ES-I3 (cell line): Measurements from ENCODE around the gene PHACTR3.

Experiments
- H3K36me3 ChIP-seq: 2 replicates; pipeline ENCODE4 v1.6.1; 2013; ENCODE audit warnings: mild to moderate bottlenecking, low read length, control low read depth, moderate library complexity; ENCODE audit not compliant: insufficient read depth
- H3K4me1 ChIP-seq: 2 replicates; pipeline ENCODE4 v1.6.1; 2013; ENCODE audit warnings: mild to moderate bottlenecking, control low read depth, low read length; ENCODE audit not compliant: insufficient read depth
- H3K9ac ChIP-seq: 2 replicates; pipeline ENCODE4 v1.6.1; 2013; ENCODE audit warnings: low read depth, mild to moderate bottlenecking, low read length, moderate library complexity
- H3K9me3 ChIP-seq: 2 replicates; pipeline ENCODE4 v1.6.1; 2013; ENCODE audit warnings: mild to moderate bottlenecking, low read length, moderate library complexity; ENCODE audit not compliant: control insufficient read depth, insufficient read depth

The PHACTR3 gene

GRCh38 chr20:59579404-59580145 lies 24.8 kb upstream of the PHACTR3 start:
- Histone ChIP-seq H3K9me3 (no peaks in the 10 kb centered on the region), H3K9ac (no peak overlapping the region), H3K36me3 (no peaks in the 10 kb centered on the region), H3K4me1 (no peaks in the 10 kb centered on the region)

- Histone ChIP-seq H3K9ac (no peak overlapping the region), H3K4me1 (no peaks in the 10 kb centered on the region), H3K36me3 (no peaks in the 10 kb centered on the region), H3K9me3 (no peaks in the 10 kb centered on the region)
Measured at GRCh38 chr20:59580146-59580946, 24.0 kb upstream of the PHACTR3 start.

DNA sequence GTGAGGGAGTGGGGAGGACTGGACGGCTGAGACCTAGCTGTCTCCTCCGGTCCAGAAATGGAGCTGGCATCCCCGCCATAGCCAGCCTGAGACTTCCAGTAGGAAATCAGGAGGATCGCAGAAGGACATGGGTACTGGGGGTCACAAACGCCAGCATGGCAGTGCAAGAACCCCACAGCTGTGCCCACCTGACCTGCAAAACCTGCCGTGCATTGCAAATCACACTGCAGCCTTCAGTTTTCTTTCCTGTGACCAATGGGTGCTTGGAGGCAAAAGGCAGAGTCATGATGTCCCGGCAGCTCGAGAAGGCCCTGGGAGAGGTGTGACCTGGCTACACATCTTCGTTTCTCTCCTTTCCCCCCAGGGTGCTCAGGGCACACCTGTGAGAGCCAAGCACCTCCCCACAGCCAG lies 23.3 kb upstream of the PHACTR3 start:
- Histone ChIP-seq H3K36me3 (no peaks in the 10 kb centered on the region), H3K4me1 (no peaks in the 10 kb centered on the region), H3K9ac (no peak overlapping the region), H3K9me3 (no peaks in the 10 kb centered on the region)

DNA sequence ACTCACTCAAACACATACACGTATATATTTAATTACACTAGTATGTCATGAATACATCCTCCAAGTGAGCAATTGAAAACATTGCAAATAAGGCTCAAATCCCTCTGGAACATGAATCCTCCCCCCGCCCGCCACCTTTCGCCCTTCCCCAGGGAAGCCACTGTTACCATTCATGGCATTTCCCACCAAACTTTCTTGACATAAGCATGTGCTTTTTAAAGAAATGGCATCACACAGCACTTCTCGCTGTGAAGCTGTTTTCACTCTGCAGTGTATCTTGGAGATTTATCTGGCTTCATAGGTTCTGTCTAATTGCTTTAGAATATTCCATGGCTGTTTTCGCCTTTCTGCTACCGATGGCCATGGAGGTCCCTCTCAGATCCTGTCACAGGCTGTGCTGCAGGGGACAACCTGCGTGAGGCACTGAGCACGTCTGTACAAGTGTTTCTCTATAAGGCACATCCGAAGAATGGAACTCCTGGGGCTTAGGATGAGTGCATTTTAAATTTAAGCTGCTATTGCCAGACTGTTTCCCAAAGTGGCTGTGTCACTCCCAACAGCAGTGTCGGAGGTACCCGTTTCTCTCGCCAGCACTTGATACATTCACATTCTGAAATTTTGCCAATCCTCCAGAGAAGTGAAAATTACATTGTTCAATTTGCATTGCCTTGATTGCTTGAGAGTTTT lies 22.2 kb upstream of the PHACTR3 start:
- H3K36me3 ChIP-seq: no peaks in the 10 kb centered on the region
- no peaks in the 10 kb centered on the region for H3K9me3 ChIP-seq
- no peaks in the 10 kb centered on the region for H3K4me1 ChIP-seq
- no peak overlapping the region for H3K9ac ChIP-seq

- no peak overlapping the region for H3K9ac ChIP-seq
- no peaks in the 10 kb centered on the region for H3K9me3 ChIP-seq
- H3K4me1 ChIP-seq: no peaks in the 10 kb centered on the region
- no peaks in the 10 kb centered on the region for H3K36me3 ChIP-seq
Measured at GRCh38 chr20:59583428-59584277, 20.7 kb upstream of the PHACTR3 start.

DNA sequence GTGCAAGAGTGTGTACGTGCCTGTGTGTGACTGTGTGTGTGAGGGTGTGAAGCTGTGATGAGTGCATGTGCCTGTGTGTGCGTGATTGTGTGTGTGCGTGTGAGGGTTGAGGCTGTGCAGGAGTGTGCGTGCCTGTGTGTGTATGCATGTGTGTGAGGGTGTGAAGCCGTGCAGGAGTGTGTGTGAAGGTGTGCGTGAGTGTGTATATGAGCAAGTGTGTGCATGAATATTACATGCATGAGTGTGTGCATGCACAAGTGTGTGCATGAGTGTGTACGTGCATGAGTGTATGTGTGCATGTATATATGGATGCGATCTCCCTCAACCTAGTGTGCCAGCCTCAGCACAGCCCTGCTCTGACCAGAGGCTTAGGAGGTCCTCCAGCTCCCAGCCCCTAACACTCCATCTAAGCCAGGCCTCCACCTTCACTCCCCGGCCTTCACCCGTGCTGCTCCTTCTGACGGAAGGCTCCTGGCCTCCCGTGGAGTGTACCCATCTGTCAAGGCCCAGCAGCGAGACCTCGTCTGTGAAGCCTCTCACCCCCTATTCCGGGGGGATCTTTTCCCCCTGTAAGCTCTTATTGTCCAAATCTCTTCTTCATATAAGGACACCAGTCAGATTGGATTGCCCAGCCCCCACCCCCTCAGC lies 19.9 kb upstream of the PHACTR3 start:
- no peaks in the 10 kb centered on the region for H3K4me1 ChIP-seq
- H3K36me3 ChIP-seq: no peaks in the 10 kb centered on the region
- no peaks in the 10 kb centered on the region for H3K9me3 ChIP-seq
- no peak overlapping the region for H3K9ac ChIP-seq

GRCh38 chr20:59585714-59586409 lies 18.5 kb upstream of the PHACTR3 start:
- H3K9ac ChIP-seq: no peak overlapping the region
- no peaks in the 10 kb centered on the region for H3K36me3 ChIP-seq
- H3K4me1 ChIP-seq: no peaks in the 10 kb centered on the region
- no peaks in the 10 kb centered on the region for H3K9me3 ChIP-seq

GRCh38 chr20:59586613-59587012 lies 17.7 kb upstream of the PHACTR3 start:
- Histone ChIP-seq H3K9ac (no peak overlapping the region), H3K36me3 (no peaks in the 10 kb centered on the region), H3K4me1 (no peaks in the 10 kb centered on the region), H3K9me3 (no peaks in the 10 kb centered on the region)

DNA sequence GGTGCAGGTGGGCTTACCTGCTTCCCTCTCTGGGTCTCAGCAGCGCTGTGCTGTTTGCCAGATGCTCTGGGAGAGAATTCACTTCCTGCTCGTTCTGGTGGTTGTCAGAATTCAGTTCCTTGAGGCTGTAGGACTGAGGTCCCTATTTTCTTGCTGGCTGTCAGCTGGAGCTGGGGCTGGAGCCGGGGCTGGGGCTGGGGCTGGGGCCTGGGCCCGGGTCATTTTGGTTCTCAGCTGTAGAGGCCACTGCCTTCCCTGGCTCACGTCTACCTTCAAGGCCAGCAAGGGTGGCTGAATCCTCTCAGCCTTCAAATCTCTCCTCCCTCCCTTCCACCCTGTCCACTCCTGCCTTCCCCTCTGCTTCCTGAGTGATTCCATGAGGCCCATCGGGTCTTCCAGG lies 16.8 kb upstream of the PHACTR3 start:
- Histone ChIP-seq H3K36me3 (no peaks in the 10 kb centered on the region), H3K9ac (no peak overlapping the region), H3K9me3 (no peaks in the 10 kb centered on the region), H3K4me1 (no peaks in the 10 kb centered on the region)

- no peaks in the 10 kb centered on the region; the same call in 1 of the 2 replicates for H3K36me3 ChIP-seq
- no peaks in the 10 kb centered on the region for H3K4me1 ChIP-seq
- H3K9me3 ChIP-seq: no peaks in the 10 kb centered on the region
- no peak overlapping the region for H3K9ac ChIP-seq
Measured at GRCh38 chr20:59588236-59588855, 16.0 kb upstream of the PHACTR3 start.

DNA sequence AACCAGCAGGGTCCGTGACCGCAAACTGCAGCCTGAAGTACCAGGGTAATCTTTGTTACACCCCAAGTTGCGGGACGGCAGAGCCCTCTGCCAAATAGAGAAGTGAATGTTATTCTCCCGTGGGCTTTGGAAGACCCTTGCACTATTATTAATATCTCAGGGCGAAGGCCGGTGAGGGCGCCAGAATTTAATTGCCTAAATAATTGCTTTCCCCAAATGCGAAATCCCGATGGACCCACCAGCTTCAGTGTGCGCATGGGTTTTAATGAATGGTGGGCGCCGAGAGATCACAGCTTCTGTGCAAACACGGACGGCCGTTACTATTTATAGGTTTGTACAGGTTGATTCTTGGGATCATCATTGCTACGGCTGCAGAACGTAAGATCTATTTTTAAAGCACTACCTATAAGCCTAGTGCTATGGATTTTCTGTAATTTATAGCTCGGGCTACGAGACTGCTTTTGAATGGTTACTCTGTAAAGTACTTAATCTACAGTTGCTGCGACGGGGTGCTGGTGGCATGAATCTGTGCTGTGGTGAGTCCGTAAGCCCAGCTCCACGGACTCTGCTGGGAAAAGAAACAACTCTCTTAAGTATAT lies 15.2 kb upstream of the PHACTR3 start:
- Histone ChIP-seq H3K4me1 (no peaks in the 10 kb centered on the region), H3K36me3 (no peaks in the 10 kb centered on the region; the same call in 1 of the 2 replicates), H3K9me3 (no peaks in the 10 kb centered on the region), H3K9ac (no peak overlapping the region)

DNA sequence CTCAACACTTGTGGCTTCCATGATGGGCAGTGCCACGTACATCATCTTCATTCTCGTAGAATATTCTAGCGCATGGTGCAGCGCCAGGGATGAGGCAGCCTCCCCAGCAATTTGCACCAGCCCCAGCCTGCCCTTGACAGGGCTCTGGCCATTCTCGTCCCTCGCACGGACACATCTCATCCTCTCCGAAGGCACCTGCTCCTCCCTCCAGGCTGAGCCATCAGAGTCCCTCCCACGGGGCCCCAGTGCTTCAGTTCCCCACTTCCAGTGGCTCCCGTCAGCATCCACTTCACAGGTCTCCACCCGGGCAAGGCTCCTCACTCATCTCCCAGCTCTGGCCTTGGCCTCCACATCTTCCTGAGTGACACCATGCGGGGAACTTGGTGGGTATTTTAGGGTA lies 13.3 kb upstream of the PHACTR3 start:
- H3K36me3 ChIP-seq: no peaks in the 10 kb centered on the region; the same call in 1 of the 2 replicates
- no peaks in the 10 kb centered on the region for H3K9me3 ChIP-seq
- no peaks in the 10 kb centered on the region for H3K4me1 ChIP-seq
- H3K9ac ChIP-seq: no peak overlapping the region
